KOPT-K1 (cell line): Measurements from ENCODE around the gene PCDHB4.
"Not testable (repeated sequence)": the region's sequence is repeated elsewhere in the genome, so short reads cannot be mapped to it uniquely, and the experiment has no call there.

Experiments
- H3K27ac ChIP-seq: fragments of 200-600 bp; sonication (generic); 2 replicates; pipeline ENCODE4 v1.5.1; 2016; ENCODE audit warnings: antibody characterized with exemption, mild to moderate bottlenecking, low read depth, low read length; ENCODE audit not compliant: poor library complexity, severe bottlenecking
- H3K36me3 ChIP-seq: fragments of 200-600 bp; sonication (generic); 2 replicates; pipeline ENCODE4 v1.5.1; 2017; ENCODE audit warnings: antibody characterized with exemption, mild to moderate bottlenecking, low read length, moderate library complexity; ENCODE audit not compliant: insufficient read depth
- H3K9me3 ChIP-seq: fragments of 200-600 bp; sonication (generic); 2 replicates; pipeline ENCODE4 v1.5.1; 2017; ENCODE audit warnings: antibody characterized with exemption, low read length, mild to moderate bottlenecking; ENCODE audit not compliant: insufficient read depth, poor library complexity, severe bottlenecking

Gene PCDHB4

GRCh38 chr5:141174291-141175104 lies 52.9 kb downstream of the PCDHB4 start:
- not testable (repeated sequence) for H3K27ac ChIP-seq, H3K36me3 ChIP-seq, H3K9me3 ChIP-seq
